Activated CD4-positive, alpha-beta T cell treated with anti-CD3 and anti-CD28 coated beads, Interleukin-2, amount 50 U/mL, for 48 hours (primary cell): ENCODE measurements around the gene GSKIP.
"Not testable (repeated sequence)": the region's sequence is repeated elsewhere in the genome, so short reads cannot be mapped to it uniquely, and the experiment has no call there.

ENCODE experiments used
- DNase-seq, 2 experiments: peaks; one replicate each; pipeline ENCODE4 v3.0.0-alpha.2; 2020

Gene GSKIP, protein sequence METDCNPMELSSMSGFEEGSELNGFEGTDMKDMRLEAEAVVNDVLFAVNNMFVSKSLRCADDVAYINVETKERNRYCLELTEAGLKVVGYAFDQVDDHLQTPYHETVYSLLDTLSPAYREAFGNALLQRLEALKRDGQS

GRCh38 chr14:96362965-96363750, at the start of gene GSKIP, which contains the start of gene ATG2B:
Gene GSKIP (plus strand): TSS chr14:96363526. CDS start chr14:96382248, 18,722 bp downstream.
Gene ATG2B (minus strand): TSS chr14:96363341. CDS start chr14:96362976, 365 bp downstream.
- peak; percentile 96 for DNase-seq

GRCh38 chr14:96316087-96316486, 47.2 kb upstream of the GSKIP start:
- no peak for DNase-seq

DNA sequence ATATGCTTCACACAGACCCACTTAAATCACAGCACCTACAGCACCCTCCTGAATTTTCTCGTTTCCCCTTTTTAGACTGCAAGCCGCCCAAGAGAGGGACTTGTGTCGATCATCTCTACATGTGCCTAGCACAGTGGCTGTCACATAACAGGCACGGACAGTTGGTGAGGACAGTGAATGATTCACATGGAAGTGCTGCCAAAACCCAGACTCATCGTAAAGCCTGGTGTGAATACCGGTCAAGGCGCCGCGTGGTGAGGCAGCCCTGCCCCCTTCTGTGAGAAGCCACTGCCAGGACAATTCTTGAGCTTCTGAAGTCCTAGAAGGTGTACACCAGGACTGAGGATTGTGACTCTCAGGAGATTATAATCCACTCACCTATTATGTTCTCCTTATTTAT, 44.5 kb upstream of the GSKIP start:
- DNase-seq, result no peak

GRCh38 chr14:96320605-96321004, 42.7 kb upstream of the GSKIP start:
- DNase-seq, result no peak

DNA sequence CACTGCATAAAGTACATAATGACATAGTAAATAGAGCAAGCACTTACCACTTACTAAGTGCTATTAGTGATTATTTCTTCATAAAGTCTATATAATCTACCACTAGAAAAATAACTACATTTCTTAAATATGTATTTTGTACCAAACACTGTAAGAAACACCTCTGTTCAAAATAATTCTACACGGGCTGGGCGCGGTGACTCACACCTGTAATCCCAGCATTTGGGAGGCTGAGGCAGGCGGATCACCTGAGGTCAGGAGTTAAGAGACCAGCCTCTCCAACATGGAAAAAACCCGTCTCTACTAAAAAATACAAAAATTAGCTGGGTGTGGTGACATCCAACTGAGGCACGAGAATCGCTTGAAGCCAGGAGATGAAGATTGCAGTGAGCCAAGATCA, 39.1 kb upstream of the GSKIP start:
- no peak for DNase-seq

- DNase-seq, result no peak
These were observed 24.8 kb upstream of the GSKIP start for GRCh38 chr14:96338551-96338950.

DNA sequence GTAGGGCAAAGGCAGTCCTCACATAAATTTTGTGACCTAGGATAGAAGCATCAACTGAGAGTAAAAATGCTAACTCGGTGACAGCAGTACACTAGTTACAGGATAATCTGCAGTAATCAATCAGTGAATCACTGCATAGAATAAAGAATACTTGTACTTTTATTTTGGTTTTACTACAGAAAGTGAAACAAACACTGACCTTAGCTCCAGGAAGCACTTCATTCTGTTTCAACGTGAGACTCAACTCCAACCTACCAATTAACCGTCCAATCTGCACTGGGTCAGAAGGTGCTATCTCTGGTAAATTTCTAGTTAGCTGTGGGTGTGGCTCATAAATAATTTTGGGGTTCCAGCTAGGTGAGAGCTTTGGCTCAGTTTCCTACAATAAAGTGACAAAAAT, 22.0 kb upstream of the GSKIP start:
- no peak for DNase-seq

DNA sequence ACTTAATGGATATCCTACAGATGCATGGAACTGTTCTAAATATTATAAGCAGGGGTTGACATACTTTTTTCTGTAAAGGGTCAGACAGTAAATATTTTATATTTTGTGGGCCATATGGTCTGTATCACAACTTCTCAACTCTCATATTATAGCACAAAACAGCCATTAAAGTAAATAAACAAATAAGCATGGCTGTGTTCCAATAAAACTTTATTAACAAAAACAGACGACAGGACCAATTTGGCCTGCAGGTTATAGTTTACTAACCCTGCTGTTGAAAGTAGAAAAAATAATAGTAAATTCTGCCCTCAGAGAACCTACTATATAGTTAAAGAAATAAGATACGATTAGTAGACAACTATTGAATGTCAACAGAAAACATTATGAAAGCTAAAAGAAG, 17.7 kb upstream of the GSKIP start:
- DNase-seq, result no peak

GRCh38 chr14:96347957-96348356, 15.4 kb upstream of the GSKIP start:
- DNase-seq, result not testable (repeated sequence)

- no peak for DNase-seq
These were observed 13.8 kb upstream of the GSKIP start for GRCh38 chr14:96349286-96350075.

- no peak for DNase-seq
These were observed 11.3 kb upstream of the GSKIP start for GRCh38 chr14:96351986-96352385.

GRCh38 chr14:96352708-96353107, 10.6 kb upstream of the GSKIP start:
- no peak for DNase-seq

DNA sequence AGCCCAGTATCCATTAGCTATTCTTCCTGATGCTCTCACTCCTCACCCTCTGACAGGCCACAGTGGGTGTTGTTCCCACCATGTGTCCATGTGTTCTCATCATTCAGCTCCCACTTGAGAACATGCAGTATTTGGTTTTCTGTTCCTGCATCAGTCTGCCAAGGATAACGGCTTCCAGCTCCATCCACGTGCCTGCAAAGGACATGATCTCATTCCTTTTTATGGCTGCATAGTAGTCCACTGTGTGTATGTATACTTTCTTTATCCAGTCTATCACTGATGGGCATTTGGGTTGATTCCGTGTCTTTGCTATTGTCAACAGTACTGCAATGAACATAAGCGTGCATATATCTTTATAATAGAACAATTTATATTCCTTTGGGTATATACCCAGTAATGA, 9.1 kb upstream of the GSKIP start:
- DNase-seq, result no peak

DNA sequence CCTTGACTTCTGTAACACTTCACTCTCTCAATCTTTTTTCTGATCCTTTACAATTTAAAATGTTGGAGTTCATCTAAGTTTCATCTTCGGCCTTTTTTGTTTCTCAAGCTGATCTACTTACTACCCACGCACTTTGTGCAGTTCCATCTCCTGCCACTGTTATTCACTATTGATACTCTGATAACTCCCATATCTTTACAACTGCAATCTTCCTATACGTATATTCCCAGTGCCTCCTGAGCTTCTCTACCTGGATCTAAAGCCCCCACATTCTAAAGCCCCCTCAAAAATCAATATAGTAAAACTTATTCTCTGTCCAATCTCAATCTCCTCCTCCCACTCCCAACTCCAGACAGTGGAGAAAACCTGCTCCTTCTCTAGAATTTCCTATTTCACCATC, 6.1 kb upstream of the GSKIP start:
- DNase-seq, result no peak

DNA sequence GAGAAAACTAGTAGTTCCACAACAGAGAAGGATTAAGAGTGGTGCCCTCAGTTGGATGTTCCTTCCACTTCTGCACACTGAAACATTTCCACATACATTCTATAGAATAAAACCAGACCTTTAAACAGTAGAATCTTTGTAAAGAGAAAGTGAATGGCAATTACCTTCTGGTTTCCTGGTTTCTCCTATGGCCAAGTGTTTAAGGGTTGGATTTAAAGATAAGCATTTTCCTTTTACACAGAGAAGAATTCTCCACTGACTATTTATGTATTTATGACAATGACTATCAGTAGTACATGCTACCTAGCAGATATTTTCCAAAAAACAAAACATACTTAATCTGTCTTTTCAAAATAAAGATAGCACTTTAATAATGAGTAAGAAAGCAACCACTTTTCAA, 3.4 kb upstream of the GSKIP start:
- DNase-seq, result no peak

DNA sequence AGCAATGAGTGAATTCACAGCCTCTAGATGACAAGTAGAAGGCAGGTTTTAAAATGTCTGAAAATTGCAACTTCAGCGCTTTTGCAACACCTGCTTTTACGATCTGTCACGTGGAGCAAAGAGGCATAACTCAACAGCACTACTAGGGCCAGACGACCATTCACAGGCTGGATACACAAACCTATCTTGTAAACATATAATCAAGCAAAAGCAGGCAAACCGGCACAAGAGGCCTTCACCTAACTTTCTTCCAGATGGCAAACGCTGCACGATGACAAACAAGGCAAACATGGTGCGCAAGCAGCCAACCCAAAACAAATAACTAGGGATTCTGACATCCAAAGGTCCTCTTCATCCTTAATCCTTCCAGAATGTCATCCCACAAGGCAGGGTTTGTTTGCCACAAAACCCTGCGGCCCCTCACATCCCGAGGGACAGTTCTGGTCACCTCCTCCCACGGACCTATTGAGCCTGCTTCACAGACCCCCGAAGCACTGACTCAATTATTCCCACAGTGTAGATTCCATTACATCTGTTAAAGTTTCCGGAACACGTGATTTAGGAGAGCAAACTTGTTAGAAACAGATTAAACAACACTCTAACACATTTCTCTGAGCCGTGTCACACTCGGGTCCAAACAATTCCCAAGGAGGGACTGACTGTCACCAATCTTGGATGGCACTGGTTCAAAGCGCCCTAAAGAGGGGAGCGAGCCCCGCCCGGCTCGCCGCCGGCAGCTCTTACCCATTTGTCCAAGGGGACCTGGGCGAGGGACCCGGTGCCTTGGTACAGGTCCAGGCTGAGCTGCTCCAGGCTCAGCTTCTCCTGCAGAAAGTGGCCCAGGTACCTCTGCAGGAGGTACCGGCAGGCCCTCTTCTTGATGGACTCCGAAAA, 1.0 kb upstream of the GSKIP start:
- DNase-seq, result peak; percentile 26 to 55

DNA sequence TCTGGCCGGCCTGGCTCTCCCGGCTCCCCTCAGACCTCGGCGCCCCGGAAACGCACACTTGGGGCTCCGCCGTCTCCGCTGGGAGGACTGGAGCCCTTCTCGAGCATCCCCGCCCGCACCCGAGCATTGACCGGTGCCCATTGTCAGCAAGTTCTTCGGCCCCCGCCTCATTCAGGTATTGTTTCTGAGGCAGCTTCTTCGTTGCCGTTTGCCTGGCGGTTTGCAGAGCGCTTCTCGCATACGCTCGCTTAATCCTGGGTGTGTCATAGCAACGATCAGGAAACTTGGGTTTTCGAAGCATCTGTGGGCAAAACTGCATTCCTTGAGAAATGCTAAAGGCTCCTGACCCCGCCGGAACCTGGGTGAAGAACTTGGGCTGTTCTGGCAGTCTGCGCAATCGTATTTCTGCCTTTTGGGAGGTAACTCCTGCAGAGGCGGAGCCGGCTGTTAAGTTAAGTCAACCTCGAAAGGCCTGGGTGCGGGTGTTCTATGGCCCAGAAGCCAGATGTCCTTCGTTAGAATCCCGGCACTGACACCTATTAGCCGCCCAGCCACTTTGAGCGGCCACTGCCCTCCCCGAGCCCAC, 518 bp downstream of the GSKIP start:
- peak; percentile 38 to 47 for DNase-seq

- DNase-seq, result no peak
These were observed 1.6 kb downstream of the GSKIP start for GRCh38 chr14:96364962-96365361.

- no peak for DNase-seq
These were observed 5.2 kb downstream of the GSKIP start for GRCh38 chr14:96368534-96368933.

DNA sequence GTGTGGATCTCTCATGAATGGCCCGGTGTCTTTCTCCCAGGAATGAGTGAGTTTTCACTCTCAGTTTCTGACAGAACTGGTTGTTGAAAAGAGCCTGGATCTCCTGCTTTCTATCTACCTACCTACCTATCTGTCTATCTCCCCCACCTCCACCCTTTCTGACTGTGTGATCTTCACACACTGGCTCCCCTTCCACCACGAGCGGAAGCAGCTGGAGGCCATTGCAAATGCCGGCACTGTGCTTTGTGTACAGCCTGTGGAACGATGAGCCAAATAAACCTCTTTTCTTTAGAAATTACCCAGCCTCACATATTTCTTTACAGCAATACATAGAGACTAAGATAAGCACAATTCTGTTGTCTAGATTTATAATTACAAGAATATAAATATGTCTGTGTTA, 7.2 kb downstream of the GSKIP start:
- DNase-seq, result no peak

DNA sequence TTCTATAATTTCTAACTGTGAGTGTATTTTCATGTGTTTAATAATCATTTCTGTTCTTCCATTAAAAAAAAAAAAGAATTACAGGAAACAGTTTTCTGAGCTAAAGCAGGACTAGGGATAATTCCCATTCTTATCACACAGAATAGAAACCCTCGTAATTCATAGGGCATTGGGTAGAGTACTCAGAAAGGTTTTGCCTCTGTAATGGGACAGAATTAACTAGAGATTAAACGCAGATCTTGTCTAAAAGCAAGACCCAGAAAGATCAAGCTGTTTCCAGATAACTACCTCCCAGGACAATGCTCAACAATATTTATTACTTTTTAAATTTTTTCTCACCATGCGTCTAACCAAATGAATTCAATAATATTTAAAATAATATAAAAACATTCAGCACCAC, 10.2 kb downstream of the GSKIP start:
- DNase-seq, result no peak

DNA sequence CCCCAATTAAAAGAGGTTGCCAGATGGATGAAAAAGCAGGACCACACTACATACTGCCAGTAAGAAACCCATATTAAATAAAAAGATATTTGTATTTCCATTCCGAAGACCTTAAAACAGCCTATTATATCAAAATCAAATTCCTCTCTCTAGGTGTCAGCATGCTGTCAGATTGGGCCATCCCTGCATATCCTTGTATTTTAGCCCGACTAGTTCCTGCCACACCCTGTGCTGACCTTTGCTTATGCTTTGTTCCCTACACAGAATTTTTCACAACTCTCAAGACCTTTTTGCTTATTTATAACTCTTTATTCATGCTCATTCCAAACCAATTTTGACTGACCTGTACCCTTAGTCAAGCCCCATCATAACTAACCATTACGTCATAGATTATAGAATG, 12.8 kb downstream of the GSKIP start:
- no peak for DNase-seq
